CMK (cell line): Measurements from ENCODE around the gene OPCML.

Source experiments
- DNase-seq: peaks from one replicate; pipeline ENCODE4 v3.0.0-alpha.2; 2010; ENCODE audit warnings: low read depth

Gene OPCML

DNA sequence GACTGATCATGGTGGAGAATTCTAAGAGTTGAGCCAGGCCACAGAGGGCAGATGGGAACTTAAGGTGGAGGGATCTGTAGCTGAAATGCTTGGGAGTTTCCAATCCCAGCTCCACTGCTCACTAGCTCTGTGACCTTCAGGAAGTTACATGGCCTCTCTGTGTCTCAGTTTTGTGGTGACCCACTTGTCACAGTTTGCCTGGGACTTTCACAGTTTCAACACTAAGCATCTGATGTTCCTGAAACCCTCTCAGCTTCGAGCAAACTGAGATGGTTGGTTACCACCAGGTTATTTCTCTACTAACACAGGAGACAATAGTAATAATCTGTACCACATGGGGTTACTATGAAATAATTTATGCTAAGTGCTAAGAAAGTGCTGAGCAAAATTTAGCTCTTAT is 505.3 kb downstream of the OPCML start:
- DNase-seq, result no peak

DNA sequence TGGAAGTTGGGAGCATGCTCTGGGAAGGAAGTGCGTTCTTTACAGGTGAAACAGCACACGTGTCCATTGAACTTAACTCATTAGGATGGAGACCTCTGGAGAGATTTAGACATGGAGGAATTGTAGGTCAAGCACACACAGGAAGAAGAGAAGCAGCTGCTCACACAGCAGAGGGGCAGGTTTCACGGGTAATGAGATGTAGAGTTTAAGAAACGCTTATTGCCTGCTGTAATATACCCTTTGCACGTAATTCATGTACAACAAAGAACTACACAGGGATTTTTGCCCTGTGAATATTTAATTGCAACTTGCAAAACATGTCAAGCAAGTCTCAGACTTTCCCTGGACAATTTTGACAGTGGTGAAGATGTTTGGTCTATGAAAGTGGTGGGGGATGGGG is 508.0 kb downstream of the OPCML start:
- no peak for DNase-seq

GRCh38 chr11:133023232-133023631 is 509.1 kb downstream of the OPCML start:
- no peak for DNase-seq

GRCh38 chr11:133021553-133021952 is 510.7 kb downstream of the OPCML start:
- DNase-seq, result no peak

DNA sequence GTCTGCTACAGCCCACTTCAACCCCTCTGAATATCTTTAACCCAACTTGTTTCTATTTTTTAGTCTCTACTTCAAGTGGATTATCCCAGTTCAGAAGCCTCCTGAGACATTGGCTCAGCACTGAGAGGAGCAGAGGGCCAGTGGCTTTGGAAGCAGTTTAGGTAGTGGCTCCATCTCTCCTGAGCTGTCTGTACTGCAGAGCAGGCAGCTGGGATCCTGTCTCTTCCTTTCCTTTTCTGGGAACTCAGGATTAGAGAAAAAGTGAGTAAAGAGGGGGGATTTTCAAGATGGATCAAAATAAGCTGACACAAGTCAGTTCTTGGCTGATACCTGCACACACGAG is 512.0 kb downstream of the OPCML start:
- DNase-seq, result no peak

DNA sequence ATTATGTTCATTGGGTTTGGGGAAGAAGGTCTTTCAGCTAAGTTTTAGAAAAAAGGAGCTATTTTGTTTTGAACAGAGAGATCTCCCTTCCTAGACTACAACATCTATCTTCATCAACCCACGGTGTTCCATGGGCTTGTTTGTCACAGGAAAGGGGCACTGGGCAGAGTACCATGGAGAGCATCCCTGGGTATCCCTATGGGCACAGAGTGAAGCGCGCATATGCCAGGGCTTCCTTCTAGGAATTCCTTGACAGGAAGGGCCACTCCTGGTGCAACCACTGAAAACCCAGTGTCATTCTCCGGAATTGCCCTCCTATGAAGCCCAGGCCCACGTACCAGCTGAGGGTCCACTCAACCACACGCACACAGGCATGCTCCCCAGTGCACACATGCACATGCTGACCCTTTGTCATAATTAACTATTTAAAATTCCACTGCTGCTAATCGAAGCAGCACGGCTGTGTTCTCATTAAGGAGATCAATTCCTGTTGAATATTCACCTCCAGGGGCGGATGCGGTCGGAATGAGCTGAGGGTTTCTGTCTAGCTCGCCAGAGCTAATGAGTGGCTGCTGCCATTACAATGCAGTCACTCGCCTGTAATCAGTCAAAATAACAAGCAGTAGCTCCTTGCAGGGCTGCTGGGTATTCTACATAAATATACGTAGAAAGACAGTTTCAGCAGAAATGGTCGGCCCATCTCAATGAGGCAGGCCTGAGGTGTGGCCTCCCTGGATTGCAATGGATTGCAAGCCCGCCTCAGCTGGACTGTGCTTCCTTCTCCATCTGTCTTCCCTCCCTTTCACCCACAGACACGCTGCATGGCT is 512.5 kb downstream of the OPCML start:
- no peak for DNase-seq

GRCh38 chr11:133015457-133015856 is 516.8 kb downstream of the OPCML start:
- no peak for DNase-seq

DNA sequence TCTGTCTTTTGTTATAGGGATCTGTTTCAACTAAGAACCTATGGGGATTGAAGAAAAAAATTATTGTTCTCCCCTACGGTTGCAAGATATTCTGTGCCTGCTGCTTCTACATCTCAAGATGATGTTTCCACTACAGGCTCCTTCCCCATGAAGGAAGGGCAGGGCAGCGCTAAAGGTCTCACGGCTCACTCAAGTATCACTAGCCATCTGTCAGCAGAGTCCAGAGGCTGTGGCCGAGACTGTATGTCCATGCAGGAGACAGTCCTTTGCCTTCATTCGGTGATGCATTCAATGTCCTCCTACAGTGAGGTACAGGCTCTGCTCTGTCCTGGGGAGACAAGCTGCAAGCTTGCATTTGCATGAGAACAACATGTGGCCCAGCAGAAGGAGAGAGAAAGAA is 518.0 kb downstream of the OPCML start:
- DNase-seq, result no peak

DNA sequence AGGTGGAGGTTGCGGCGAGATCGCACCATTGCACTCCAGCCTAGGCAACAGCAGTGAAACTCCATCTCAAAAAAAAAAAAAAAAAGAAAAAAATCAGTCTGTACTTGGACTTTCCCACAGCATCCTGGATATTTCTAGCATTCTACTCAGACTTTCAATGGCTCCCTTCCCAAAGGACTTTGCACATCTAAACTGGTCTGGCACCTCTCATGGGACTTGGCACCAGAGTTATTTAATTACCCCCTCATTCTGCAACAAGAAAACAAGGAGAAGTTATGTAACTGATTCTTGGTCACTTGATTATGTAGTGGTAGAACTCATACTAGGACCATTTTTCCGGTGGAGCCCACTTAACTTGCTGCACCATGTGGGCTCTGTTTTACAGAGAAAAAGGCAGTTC is 519.5 kb downstream of the OPCML start:
- no peak for DNase-seq

GRCh38 chr11:133011604-133012003 is 520.7 kb downstream of the OPCML start:
- DNase-seq, result no peak

DNA sequence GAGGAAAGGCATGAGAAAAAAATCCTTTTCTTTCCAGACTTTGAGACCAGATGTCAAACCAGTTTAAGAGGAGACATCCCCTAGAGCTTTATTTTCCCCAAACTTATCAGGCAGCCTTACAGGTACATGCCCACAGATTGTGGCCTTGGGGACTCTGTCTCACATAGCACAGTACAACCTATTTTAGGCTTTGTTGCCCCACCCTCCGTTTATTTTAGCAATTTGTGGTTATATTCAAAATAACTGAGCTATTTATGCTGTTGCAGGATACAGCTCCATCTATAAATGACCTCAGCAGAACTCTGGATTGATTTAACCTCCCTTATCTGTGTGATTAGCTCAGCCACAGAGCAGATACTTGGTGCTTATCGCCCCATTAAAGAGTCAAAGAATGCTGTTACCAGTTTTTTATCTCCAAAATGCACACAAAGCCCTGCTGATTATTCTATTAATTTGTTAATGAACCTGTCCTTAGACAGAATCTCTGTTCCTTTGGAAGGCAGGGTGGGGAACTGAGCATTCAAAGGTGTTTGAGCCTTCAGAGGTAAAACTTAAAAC is 525.2 kb downstream of the OPCML start:
- DNase-seq, result no peak

DNA sequence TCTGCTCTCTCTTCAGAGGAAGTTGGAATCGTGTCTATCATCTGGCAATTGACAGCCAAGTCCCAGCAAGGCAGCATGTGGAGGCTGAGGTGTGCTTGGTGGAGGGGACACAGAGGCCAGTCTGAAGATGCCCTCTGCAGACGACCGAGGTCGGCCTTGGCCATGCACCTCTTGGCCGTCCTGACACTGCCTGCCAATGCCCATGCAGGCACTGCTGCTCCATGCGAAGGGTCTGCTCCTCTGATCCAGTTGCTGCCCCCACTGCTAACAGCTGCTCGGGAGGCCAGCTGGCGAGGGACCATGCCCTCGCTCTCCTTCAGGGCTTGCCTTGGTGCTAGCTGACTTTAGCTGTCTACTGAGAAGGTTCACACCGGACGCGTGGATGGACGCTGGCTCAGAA is 527.9 kb downstream of the OPCML start:
- DNase-seq, result no peak

- DNase-seq, result no peak
These were observed 532.8 kb downstream of the OPCML start for GRCh38 chr11:132999516-132999915.

GRCh38 chr11:132999031-132999430 is 533.3 kb downstream of the OPCML start:
- DNase-seq, result no peak

DNA sequence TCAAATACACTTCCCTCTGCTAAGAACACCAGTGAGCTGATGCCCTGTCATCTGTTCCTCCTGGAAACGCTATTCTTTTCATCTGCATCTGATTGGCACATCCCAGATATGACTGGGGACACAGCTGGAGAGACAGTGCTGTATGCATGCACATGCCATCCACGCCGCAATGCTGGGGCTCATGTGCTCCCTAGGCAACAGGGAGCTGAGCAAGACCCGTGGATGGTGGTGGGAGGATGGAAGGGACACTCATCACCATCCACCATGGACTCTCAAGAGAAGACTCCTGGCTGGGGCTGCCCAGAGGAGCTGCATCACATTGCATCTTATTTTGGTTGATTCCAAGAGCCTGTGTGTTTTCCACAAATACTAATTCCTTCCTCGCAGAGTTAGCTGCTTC is 534.9 kb downstream of the OPCML start:
- no peak for DNase-seq

- DNase-seq, result no peak
These were observed 537.3 kb downstream of the OPCML start for GRCh38 chr11:132994966-132995365.

GRCh38 chr11:132993991-132994502 is 538.3 kb downstream of the OPCML start:
- no peak for DNase-seq

GRCh38 chr11:132992838-132993631 is 539.3 kb downstream of the OPCML start:
- DNase-seq, result no peak

DNA sequence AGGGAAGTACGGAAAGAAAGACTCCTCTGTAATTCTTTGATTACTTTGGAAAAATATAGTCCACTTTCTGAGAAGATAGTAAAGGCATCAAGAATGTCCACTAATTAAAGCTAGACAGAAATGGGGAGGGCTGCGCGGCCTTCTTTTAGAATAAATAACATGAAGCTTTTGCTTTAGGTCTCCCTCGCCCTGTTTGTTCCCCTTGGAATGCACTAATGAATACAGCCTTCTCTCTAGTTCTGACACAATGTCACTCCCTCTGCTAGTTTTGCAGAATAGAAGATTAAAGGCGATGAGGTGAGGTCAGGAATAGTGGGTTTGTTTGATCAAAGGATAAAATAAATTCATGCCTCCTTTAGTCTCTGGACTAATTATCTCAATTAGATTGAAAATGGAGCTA is 543.9 kb downstream of the OPCML start:
- no peak for DNase-seq

GRCh38 chr11:132987936-132988335 is 544.4 kb downstream of the OPCML start:
- DNase-seq, result no peak

GRCh38 chr11:132983641-132983978 is 548.7 kb downstream of the OPCML start:
- DNase-seq, result no peak

DNA sequence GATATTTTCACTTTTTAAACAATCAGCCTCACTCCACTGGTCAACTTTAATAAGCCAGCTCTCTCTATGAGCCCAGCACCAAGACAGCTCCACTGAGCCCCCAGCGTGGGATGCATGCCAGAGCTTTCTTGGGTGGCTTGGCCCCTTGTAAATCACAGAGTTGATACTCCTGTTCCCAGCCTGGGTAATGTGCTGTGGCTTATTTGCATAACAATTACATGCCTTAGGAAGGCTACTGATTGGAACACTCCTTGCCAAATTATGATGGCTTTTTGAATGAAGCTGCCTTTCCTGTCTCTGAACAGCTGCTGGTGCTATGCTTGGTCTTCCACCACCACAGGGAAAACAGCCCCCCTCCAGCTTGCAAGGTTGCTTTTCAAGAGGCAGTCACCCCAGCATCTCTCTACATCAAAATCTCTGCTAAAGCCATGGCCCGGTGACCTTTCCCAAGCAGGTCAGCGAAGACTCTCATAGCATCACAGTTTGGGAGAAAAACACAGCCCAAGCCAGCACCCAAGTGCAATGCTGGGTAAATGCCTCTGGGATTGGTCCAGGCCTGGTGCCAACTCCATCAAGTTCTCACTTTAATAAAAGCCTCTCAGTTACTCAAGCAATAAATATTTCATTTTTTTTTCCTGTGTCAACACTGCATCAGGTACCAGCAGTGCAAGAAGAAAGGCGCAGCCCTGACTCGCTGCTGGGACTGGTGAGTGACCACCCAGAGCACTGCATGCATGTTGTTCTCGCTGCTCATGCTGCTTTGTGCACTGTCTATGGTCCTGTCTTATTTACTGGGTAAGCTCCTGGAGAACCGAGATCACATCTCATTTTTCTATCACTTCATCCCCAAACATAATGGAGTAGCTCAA is 549.3 kb downstream of the OPCML start:
- DNase-seq, result no peak
